HG03139 (cell line): Measurements from ENCODE around the gene UGT1A5.

Source experiments
- ATAC-seq: cut with Tn5 transposase; IDR thresholded peaks from one replicate; pipeline ENCODE4 v1.9.1; 2021; ENCODE audit not compliant: unreplicated experiment

The UGT1A5 gene

DNA sequence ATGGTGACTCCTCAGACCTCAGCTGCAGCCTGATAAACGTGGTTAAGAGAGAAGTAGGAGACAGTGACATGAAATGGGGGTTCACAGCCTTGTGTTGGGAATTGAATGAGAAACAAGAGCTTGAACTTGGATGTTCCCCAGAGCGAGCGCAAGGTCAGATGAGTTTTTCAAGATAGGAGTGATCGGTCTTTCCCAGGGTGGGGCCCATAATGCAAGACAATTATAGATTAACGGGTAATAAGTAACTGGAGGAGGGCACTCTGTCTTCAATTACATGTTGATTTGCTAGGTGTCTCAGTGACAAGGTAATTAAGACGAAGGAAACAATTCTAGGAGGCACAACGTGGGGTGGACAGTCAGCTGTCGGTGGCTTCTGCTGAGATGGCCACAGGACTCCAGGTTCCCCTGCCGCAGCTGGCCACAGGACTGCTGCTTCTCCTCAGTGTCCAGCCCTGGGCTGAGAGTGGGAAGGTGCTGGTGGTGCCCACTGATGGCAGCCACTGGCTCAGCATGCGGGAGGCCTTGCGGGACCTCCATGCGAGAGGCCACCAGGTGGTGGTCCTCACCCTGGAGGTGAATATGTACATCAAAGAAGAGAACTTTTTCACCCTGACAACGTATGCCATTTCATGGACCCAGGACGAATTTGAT, at the start of gene UGT1A5:
TSS of gene UGT1A5 (plus strand) at position 297 of the 651 bp plus-strand sequence. CDS start at position 382, 85 bp downstream.
- no peak for ATAC-seq

DNA sequence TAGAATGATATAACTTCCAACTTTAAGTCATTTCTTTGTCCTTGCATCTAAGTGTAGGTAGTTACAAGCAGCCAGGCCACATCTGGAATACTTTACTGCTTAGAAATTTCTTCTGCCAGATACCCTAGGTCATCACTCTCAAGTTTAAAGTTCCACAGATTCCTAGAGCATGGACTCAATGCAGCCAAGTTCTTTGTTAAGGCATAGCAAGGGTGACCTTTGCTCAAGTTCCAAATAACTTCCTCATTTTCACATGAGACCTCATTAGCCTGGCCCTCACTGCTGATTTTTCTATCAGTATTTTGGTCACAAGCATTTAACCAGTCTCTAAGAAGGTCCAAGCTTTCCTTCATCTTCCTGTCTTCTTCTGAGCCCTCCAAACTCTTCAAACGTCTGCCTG, 48.8 kb upstream of the UGT1A5 start:
- no peak for ATAC-seq

DNA sequence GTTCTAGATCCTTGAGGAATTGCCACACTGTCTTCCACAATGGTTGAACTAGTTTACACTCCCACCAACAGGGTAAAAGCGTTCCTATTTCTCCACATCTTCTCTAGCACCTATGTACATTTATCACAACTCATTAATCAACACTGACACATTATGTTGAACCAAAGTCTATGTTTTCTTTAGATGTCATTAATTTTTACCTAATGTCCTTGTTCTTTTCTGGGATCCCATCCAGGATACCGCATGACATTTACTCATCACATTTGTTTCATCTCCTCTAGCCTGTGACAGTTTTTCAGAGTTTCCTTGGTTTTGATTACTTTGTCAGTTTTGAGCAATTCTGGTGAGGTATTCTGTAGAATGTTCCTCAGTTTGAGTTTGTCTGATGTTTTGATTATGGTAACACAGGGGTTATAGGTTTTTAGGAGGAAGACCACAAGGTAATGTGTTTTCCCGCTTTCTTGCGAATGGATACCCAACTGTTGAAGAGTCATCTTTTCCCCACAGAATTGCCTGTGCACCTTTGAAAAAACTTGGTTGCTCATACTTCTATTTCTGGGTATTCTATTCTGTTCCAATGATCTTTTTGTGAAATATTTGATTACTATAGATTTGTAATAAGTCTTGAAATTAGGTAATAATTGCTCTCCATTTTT, 44.0 kb upstream of the UGT1A5 start:
- no peak for ATAC-seq

DNA sequence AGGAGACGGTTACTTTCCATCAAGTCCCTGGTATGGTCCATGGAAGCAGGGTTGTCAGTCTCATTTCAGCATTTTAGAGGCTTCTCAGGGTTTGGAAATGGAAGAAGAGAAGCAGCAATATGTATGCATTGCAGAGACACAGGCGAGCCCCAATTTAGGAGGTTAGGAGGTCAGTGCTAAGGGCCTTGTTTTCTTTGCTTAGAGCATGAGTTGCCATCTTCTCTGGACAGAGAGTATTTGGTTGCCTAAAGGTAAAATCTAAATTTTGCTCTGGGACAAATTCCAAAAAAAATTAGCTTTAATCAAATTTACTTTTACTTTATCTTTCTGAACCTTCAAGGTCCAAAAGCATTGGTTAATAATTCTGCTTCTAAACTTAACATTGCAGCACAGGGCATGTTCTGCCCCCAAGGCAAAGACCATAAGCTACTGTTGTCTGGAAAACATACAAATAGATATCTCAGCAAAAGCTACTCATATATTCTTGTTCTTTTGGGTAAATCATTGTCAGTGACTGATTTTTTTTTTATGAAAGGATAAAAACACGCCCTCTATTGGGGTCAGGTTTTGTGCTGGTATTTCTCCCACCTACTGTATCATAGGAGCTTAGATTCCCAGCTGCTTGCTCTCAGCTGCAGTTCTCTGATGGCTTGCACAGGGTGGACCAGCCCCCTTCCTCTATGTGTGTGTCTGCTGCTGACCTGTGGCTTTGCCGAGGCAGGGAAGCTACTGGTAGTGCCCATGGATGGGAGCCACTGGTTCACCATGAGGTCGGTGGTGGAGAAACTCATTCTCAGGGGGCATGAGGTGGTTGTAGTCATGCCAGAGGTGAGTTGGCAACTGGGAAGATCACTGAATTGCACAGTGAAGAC, 41.2 kb upstream of the UGT1A5 start, which contains the start of gene UGT1A9:
TSS of gene UGT1A9 (plus strand) at position 609 of the 872 bp plus-strand sequence. CDS start at position 646, 37 bp downstream.
- ATAC-seq, result no peak

DNA sequence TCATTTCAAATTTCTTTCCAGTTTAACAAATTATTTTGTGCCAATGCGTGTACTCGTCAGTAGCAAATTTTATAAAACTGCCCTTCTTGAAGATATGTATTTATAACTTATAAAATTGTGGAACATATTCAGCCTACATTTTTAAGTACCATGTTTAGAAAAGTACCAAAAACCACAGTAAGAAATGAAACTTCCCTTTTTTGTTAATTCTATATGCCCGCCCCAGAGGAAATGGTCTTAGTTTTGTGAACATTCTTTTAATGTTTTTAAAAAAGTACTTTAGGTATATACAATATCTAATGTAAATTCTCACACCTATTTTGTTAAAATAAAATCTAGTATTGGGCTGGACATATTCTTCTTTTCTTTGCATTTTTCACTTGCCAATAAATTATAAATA, 39.8 kb upstream of the UGT1A5 start:
- ATAC-seq, result no peak

DNA sequence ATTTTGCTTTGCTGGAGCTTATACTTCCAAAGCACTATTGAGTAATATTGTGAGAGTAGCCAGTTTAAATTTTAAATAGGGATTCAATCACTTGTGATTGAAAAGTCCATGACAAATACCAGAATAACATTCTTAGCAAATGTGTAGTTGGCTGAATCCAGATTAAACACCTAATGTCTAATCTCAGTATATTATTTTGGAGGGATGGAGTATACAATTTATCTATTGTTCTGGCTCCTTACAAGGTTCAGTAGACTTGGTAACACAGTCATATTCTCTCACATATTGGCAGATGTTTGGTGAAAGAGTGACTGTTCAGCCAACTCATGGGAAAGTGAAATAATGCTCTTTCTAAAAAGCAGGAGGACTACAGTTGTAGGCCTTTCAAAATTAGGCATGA, 38.8 kb upstream of the UGT1A5 start:
- ATAC-seq, result no peak

DNA sequence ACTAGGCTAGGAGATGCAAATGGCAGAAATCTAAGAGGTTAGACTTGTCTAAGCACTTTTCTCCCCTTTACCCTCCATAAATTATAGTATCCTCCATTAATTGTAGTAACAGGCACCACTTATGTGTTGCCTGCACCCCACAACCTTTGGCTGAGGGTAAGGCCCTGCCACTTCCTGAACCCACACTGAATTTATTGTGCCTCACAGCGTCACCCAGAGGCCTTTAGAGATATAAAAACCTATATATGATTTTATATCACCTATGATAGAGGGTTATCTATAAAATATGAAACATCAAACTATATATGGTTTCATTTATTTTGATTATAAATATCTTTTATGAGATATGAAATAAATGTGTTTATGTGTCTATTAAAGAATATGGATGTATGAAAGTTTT, 38.4 kb upstream of the UGT1A5 start:
- no peak for ATAC-seq

DNA sequence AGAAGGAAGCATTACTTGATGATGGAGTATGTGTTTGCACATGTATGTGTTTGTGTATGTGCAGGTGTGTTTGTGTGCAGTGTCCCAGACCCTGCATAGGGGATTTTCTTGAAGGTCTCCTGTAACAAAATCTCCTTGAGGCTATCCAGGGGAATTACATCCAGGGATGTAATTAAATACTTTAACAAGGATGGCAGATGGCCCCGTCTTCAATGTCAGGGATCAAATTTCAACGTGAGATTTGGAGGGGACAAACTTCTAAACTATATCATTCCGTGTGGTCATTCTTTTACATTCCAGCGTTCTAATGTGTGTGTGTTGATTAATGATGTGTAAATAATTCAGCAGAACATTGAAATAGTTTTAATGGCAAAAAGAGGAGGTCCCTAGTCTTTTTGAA, 37.7 kb upstream of the UGT1A5 start:
- no peak for ATAC-seq

DNA sequence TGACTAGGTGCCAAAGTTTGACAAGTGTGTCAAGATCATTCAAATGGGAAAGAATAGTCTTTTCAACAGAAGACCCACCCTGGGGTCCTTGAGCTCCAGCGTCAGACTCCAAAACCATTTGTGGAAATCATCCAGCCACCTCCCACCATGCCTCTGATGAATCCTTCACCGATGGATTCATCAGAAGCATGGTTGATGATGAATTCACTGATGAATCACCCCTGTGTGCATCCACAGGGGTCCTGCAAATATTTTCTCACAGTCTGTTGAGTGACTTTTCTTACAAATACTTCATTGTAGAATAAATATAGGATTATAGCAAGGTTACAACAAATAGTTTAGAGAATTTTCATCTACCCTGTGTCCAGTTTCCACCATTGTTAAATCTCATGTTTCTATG, 36.7 kb upstream of the UGT1A5 start:
- ATAC-seq, result no peak

DNA sequence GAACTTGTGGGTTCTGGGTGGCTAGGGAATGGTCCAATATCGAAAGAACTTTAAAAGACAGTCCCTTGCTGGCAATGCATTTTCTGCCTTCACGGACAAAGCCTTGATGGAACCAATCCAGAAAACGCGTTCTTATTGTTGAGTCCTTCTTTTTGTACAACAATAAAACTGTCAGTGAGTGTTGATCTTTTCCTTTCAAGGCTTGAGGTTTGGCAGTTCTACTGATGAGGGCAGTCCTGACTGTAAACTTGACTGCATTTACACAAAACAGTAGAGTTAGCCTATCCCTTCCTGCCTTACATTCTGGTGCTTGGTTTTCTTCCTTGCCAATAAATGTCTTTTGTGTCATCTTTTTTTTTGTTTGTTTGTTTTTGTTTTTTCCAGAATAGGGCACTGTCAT, 33.5 kb upstream of the UGT1A5 start:
- no peak for ATAC-seq

DNA sequence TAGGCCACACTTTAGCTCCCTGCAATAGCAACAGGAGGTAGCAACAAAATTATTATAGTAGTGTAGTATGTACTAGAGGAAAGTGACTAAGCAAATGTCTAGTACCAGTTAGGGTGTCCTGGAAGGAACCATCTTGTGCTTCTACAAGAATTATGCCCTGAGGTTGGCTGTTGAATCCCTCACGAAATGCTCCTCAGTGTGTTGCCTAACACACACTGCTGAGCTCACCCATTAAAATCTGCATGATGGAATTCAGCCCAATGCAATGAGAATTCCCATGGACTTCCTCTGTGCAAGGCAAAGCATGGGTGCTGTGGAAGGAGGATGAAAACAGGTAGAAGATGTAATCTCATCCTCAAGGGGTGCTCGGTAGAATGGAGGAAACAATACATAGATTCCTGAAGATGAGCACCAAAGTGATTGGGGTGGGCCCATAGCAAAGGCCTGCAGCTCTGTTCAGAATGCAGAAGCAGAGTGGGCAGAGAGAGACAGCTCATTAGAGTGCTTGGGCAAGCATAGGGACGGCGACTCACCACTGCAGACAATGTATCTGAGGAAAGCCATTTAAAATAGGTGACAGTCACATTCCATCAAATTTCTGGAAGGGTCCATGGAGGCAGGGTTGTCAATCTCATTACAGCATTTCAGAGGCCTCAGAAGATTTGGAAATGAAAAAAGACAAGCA, 32.2 kb upstream of the UGT1A5 start:
- no peak for ATAC-seq

DNA sequence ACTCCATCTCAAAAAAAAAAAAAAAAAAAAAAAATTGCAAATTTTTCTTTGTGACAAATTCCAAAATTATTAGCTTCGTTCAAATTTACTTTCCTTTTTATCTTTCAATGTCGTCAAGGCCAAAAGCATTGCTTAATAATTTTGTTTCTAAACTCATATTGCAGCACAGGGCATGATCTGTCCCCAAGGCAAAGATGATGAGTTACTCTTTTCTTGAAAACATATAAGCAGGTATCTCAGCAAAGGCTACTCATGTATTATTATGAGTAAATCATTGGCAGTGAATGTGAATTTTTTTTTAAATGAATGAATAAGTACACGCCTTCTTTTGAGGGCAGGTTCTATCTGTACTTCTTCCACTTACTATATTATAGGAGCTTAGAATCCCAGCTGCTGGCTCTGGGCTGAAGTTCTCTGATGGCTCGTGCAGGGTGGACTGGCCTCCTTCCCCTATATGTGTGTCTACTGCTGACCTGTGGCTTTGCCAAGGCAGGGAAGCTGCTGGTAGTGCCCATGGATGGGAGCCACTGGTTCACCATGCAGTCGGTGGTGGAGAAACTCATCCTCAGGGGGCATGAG, 31.1 kb upstream of the UGT1A5 start, which contains the start of gene UGT1A7:
TSS of gene UGT1A7 (plus strand) at position 381 of the 579 bp plus-strand sequence. CDS start at position 418, 37 bp downstream.
- no peak for ATAC-seq

DNA sequence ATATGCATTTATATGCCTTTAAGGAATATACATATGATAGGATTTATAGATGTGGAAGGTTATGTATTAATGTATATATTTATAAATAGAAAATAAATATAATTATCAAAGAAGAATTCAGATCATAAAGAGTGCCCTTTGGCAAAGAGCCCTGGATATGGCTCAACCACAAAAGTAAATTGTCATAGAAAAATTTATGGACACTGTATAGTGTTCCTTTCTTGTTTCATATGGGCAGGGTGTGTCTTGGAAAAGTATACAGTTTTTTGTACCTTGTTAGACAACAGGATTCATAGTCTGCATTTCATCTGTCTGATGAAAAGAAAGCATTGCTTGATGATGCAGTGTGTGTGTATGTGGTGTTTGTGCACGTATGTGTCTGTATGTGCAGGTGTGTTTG, 28.1 kb upstream of the UGT1A5 start:
- ATAC-seq, result no peak

DNA sequence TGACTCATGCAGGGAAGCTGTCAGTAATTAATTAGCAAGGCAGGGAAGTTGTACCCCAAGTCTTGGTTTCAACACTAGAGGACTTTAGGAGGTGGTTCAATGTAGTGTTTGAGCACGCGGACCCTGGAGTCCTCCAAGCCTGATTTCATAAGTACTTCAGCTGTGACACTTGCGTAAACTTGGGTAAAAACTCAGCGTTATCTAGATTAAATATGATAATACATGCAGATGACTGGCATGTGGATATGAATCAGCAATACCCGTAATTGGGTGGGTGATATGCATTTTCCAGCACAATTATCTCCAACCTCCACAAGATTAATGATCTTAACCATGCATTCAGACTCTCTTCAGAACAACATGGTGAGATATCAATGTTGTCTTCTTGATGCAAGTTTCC, 25.8 kb upstream of the UGT1A5 start:
- no peak for ATAC-seq

DNA sequence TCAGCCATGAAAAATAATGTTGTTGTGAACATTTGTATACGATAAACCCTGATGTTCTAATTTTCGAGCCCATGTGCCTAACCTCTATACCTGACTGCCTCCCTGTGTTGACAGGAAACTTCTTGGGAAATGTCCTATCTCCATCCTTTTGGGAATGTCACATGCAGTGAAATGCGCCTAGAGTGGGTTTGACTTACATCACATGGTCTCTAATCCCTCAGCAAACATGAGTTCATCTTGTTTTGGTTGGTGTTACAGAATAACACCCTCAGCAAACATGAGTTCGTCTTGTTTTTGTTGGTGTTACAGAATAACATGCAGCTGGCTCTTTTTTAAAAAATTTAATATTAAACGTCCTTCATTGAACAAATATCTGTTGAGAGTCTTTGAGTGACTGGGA, 24.4 kb upstream of the UGT1A5 start:
- ATAC-seq, result no peak

DNA sequence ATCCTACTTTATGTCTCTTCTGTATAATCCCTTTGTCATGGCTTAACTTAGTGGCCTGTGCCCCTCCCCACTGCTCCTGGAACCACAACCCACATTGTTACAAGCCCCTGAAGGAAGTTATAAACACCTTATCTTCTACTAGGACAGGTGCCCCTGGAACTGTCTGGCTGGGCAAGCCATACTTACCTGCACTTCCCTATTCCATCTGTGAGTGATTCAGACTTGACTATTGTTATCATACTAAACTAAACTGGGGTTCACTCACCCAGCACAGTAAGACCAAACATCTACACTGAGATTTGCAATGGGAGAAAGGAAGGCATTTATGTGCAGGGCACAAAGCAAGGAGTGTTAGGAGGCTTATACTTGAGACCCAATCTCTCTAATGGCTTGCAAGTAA, 23.7 kb upstream of the UGT1A5 start:
- ATAC-seq, result no peak

DNA sequence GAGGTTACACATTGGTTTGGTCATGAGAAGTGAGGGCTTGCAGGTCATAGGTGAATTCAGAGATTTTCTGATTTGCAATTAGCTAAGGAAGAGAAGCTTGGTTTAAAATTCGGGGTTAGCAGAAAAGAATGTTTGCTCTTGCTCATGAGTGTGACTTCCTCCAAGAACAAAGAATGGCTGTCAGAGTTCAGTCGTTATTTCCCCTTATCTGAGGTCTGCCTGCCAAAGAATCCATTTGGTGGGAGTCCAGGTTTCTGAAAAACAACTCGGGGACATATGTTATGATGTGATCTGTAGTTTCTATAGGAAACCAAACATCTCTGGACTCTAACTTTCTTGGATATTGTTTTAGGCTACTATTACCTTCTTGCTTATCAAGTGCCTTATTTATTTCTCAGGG, 23.2 kb upstream of the UGT1A5 start:
- ATAC-seq, result no peak

DNA sequence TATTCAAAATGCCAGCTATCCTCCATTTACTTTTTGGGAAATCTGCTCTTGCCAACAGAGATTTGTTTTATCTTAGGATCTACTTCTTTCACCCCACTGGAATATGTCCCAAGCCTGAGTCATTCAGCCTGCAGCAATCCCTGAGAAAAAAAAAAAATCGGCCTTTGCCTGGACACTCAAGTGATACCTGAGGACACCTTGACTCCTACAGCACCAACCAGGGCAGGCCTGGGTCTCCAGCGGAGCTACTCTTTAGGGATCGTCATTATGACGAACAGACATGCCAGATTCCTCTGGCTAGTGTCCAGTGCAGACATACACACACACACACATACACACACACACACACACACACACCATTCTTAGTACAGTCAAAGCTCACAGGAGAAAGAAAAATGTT, 22.3 kb upstream of the UGT1A5 start:
- ATAC-seq, result no peak

DNA sequence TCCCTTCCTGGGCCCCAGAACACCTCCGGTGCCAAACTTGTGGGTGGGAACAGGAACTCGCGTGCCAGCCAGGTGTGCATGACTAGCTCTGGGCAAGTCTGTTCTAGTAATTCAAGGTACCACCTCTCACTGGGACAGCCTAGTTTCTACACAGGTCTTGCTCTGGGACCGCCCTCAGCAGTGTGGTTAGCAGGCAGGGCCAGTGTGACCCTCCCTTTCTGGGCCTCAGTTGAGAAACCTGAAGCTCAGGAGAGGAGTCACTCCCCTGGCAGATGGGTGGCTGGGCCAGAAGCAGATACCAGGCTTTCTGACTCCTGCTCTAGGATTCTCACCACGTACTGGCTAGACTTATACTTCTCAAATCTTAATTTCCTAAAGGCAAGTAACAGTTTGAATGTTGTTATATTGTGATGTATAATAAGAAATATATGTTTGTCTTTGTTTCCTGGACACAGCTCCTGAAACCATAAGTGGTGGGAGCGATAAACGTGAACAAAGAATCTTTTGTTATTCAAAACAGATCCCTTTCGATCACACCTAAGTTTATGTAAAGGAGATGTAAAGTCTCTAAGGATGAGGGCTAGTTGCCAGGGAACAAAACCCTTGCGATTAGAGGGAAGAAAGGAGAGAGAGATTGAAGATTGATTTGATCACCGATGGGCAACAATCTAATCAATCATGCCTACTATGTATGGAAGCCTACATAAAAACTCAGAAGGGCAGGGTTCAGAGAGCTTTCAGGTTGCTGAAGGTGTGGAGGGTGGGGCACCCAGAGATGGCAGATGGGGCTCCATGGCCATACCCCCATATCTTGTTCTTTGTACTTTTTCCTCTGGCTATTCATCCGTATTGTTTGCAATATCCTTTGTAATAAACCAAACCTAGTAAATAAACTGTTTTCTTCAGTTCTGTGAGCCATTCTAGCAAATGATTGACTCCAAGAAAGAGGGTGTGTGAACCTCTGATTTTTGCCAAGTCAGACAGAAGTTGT, 21.0 kb upstream of the UGT1A5 start:
- ATAC-seq, result no peak

DNA sequence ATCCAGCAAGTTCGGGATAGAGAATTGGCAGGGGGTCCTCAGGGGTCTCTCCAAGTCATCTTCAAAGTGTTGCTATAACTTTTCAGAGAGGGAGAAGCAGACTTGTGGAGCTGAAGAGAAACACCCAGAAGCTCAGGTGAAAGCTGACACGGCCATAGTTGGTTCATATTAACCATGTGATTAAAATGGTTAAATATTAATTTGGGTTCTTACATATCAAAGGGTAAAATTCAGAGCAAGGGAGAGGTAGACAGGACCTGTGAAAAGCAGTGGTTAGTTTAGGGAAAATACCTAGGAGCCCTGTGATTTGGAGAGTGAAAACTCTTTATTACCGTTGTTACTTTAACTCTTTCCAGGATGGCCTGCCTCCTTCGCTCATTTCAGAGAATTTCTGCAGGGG, 20.1 kb upstream of the UGT1A5 start, which contains the start of gene UGT1A6:
TSS of gene UGT1A6 (plus strand) at position 243 of the 400 bp plus-strand sequence. CDS start at position 358, 115 bp downstream.
- ATAC-seq, result no peak
